LNCAP (cell line): Measurements from ENCODE around the gene PRAMEF11.
"Not testable (repeated sequence)": the region's sequence is repeated elsewhere in the genome, so short reads cannot be mapped to it uniquely, and the experiment has no call there.

Source experiments
- TF ChIP-seq, protein P1 (sequence below): fragments of 450-650 bp; IDR thresholded peaks from 2 replicates; pipeline ENCODE4 v1.5.1; 2017; ENCODE audit warnings: mild to moderate bottlenecking

Gene PRAMEF11

DNA sequence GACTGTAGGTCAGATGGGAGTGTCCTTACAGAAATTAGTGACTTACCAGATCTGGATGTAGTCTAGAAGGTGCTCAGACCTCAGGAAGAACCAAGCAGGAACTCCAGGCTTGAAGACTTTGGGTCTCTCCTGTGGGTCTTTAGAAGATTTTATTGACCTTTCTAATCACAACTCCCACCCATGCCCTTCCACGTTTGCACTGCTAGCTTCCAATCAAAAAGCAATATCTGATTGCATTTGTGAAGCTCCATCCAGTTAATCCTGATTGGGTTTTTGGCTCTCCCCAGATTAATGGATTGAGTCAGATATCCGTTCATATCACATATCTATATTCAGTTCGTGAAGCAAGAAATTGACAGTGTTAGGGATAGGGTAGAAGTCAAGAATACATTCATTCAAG is at the start of gene PRAMEF11:
Gene PRAMEF11 (minus strand): TSS at position 101 of the 400 bp plus-strand sequence. CDS start 2,621 bp downstream, outside the sequence.
- TF ChIP-seq, protein P1, sequence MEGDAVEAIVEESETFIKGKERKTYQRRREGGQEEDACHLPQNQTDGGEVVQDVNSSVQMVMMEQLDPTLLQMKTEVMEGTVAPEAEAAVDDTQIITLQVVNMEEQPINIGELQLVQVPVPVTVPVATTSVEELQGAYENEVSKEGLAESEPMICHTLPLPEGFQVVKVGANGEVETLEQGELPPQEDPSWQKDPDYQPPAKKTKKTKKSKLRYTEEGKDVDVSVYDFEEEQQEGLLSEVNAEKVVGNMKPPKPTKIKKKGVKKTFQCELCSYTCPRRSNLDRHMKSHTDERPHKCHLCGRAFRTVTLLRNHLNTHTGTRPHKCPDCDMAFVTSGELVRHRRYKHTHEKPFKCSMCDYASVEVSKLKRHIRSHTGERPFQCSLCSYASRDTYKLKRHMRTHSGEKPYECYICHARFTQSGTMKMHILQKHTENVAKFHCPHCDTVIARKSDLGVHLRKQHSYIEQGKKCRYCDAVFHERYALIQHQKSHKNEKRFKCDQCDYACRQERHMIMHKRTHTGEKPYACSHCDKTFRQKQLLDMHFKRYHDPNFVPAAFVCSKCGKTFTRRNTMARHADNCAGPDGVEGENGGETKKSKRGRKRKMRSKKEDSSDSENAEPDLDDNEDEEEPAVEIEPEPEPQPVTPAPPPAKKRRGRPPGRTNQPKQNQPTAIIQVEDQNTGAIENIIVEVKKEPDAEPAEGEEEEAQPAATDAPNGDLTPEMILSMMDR = not testable (repeated sequence)

DNA sequence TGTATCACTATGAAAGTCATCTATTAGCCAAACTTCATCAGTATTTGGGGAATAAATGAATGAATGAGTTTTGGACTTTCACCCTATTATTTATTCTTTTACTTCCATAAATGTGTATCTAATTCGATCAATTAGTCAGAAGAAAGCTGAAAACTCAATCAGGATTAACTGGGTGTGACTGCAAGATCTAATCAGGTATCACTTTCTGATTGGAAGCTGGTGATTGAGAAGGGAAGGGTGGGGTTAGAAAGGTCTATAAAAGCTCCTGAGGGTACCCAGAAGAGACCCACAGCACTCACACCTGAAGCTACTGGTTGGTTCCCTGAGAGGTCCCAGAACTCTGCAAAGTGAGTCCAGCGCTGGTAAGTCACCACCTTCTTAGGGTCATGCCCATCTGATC is 25.6 kb upstream of the PRAMEF11 start, which contains the start of gene PRAMEF2:
Gene PRAMEF2 (plus strand): TSS at position 301 of the 400 bp plus-strand sequence. CDS start 1,924 bp downstream, outside the sequence.
- TF ChIP-seq, protein P1 = not testable (repeated sequence)

DNA sequence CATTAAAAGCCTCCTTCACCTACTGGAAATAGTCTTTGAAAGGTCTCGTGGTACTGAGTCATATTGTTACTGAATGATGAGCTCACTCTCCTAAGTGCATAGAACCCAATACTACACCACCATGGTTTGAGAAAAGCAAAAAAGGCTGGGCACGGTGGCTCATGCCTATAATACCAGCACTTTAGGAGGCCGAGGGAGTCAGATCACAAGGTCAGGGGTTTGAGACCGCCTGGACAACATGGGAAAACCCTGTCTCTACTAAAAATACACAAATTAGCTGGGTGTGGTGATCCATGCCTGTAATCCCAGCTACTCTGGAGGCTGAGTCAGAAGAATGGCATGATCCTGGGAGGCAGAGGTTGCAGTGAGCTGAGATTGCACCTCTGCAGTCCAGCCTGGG is 20.6 kb upstream of the PRAMEF11 start:
- TF ChIP-seq, protein P1 = no peak

DNA sequence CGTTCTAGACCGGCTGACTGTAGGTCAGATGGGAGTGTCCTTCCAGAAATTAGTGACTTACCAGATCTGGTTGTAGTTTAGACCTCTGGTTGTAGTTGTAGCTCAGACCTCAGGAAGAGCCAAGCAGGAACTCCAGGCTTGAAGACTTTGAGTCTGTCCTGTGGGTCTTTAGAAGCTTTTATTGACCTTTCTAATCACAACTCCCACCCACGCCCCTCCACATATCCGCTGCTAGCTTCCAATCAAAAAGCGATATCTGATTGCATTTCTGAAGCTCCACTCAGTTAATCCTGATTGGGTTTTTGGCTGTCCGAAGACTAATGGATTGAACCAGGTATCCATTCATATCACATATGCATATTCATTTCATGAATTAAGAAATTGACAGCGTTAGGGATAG is 17.4 kb upstream of the PRAMEF11 start, which contains the start of gene HNRNPCL1:
Gene HNRNPCL1 (minus strand): TSS at position 101 of the 400 bp plus-strand sequence. CDS start 431 bp downstream, outside the sequence.
- TF ChIP-seq, protein P1 = not testable (repeated sequence)

- TF ChIP-seq, protein P1 = no peak
Measured at GRCh38 chr1:12811409-12811784, 19.8 kb downstream of the PRAMEF11 start.

DNA sequence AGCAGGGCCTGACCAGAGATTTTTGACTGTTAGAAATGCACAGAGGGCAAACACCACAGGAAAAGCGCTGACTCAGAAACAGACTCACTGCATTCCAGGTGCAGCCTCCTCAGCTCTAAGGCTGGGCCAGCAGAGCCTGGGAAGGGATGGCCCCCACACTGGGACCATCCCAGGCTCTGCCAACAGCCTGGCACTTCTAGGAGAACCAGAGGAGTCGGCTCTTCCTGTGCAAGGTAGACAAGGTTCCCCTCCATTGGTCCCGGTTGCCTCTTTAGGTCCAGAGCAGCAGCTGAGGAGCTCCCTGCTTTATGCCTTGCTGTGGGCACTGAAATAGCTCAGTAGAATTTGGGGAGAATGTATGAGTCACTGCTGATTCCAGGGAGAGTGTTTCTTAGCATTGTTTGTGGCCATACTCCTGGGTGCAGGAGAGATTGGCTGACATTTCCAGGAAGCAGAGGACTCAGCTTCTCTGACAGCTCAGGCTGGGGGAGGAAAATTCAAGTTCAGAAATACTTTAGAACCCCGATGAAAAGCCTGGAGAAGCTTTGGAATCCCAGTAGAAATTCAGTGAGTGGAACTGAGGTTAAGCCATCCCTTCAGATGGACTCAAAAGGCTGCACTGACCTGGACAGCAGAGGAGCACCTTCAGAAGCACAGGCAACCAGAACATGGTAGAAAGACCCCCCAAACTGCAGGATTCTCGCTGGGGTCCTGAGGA is 20.4 kb downstream of the PRAMEF11 start:
- TF ChIP-seq, protein P1 = no peak

DNA sequence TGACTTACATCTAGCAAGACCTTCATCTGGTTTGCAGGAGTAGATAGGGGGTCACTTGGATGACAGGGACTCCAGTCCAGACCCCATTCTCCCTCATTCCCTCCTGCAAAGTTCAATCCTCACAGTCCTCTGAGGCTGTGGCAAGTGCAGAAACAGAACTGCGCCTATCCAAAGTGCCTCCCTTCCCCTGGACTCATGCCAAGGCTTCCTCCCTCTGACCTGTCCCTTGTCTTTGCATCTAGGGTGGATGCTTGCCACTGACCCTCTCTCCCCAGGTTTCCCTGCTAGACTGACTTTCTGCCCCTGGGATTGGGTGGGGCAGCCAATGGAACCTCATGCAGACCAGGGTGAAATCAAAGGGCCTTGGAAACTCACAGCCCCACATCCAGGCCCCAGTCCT is 21.3 kb downstream of the PRAMEF11 start:
- TF ChIP-seq, protein P1 = no peak
